GM12874 (cell line): ENCODE data around the gene BIRC3.

ENCODE experiments used
- TF ChIP-seq, protein P1 (sequence below): IDR thresholded peaks from 2 replicates; pipeline ENCODE4 v1.5.1; 2011; ENCODE audit warnings: low read depth, mild to moderate bottlenecking, control low read depth, low read length, moderate library complexity; ENCODE audit not compliant: insufficient read depth

BIRC3 gene

DNA sequence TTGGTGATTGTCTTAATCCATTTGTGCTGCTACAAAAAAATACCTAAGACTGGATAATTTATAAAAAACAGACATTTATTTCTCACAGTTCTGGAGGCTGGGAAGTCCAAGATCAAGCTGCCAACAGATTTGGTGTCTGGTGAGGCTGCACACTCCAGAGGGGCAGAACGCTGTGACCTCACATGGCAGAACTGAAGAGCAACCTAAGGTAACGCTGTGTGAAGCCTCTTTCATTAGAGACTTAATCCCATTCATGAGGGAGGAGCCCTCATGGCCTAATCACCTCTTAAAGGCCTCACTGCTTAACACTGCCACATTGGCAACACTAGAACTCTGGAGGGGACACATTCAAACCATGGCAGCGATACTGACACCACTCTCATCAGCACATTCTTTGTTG lies 42.7 kb upstream of the BIRC3 start:
- TF ChIP-seq, protein P1, sequence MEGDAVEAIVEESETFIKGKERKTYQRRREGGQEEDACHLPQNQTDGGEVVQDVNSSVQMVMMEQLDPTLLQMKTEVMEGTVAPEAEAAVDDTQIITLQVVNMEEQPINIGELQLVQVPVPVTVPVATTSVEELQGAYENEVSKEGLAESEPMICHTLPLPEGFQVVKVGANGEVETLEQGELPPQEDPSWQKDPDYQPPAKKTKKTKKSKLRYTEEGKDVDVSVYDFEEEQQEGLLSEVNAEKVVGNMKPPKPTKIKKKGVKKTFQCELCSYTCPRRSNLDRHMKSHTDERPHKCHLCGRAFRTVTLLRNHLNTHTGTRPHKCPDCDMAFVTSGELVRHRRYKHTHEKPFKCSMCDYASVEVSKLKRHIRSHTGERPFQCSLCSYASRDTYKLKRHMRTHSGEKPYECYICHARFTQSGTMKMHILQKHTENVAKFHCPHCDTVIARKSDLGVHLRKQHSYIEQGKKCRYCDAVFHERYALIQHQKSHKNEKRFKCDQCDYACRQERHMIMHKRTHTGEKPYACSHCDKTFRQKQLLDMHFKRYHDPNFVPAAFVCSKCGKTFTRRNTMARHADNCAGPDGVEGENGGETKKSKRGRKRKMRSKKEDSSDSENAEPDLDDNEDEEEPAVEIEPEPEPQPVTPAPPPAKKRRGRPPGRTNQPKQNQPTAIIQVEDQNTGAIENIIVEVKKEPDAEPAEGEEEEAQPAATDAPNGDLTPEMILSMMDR, result no peak

DNA sequence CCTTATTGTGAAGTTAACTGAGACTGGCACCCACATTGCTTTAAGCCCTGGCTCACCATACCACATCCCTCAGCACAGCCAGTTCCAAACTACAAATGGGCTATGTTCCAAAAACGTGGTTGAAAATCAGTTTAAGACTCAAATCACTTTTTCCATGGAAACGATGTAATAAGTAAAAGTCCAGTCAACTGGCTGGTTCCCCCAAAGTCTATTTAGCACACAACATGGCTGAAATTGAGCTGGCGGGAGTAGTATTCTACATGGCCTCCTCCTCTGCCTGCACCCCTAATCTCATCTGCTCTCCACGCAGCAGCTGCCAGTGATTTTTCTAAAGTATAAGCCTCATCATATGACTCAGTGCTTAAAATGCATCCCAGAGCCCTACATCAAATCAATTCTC lies 40.9 kb upstream of the BIRC3 start:
- TF ChIP-seq, protein P1, result no peak

DNA sequence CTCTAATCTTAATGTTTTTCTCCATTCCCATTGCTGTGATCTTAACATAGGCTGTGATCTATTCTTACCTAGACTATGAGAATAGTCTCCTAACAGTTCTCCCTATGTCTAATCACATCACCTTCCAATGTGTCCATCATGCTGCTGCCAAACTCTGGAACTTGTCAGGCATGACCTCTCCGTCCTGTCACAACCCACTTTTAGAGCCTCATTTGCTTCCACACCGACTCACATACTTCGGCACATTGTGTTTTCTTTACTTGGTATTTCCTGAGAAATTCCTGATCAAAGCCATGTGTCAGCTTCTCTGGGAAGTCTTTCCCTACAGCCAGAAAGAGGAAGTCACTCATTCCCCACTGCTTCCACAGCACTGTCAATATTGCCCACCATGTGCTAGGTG lies 40.5 kb upstream of the BIRC3 start:
- TF ChIP-seq, protein P1, result no peak

DNA sequence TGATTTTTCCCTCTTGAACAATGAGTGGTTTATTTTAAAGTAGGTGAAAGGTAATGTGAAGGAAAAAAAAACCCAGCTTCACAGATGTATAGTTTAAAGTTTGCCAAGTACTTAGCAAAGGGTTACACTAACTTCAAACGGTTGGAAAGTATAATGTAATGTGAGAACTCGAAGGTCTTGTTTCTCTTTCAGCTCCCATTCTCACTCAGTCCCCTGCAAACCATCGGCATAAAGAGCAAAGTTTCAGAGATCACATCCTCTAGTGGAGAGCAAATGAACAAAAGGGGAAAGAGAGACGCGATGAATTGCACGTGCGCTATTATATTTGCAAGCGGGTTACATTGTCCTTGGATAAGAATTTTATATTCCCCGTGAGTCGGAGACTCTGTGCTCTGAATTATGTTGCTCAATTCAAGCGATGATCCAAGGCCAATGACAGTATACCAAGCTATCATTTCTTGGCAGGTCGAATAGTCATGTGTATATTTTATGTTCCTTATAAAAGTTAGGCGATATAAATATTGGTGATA lies 37.6 kb upstream of the BIRC3 start:
- TF ChIP-seq, protein P1, result no peak

DNA sequence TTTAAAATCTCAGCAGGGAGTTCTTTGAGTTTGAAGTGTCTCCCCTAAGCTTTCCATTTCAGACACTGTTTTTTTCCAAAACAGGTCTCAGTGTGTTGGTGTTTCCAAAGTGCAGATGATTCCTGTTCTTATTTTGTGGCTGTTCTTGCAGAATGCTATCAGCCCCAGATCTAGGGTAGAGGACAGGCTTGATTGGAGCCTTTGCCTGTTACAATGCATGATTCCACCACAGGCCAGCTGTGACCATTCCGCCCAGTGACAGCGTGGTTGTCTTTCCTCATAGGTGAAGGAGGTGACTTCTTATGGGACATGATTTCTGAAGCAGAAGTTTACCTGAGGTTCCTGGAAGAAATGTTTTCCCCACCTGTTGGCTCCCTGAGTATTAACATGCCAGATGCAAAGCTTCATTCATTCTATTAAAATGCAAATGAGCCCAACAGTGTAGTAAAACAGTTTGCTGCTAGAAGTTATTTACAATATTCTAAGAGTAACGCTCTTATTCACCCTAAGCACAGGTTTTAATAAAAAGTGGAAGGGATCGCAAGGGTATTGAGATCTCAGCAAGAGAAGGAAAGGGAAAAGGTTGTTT lies 36.9 kb upstream of the BIRC3 start:
- TF ChIP-seq, protein P1, result no peak

DNA sequence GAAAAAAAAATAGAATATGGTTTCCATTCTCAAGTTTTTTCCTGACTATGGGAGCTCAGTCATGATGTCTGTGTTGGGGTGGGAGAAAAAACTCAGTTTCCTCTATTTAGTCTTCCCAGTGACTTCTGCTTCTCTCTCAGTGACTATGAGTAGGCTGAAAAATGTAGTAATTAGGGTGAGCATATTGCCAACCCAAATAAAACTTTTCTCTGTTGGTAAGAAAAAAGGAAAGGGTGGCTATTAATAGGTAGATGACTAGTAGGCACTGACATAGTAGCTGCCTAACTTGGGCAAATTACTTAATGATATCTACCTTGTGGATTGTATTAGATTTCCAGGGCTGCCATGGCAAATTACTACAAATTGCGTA lies 34.2 kb upstream of the BIRC3 start:
- TF ChIP-seq, protein P1, result no peak

DNA sequence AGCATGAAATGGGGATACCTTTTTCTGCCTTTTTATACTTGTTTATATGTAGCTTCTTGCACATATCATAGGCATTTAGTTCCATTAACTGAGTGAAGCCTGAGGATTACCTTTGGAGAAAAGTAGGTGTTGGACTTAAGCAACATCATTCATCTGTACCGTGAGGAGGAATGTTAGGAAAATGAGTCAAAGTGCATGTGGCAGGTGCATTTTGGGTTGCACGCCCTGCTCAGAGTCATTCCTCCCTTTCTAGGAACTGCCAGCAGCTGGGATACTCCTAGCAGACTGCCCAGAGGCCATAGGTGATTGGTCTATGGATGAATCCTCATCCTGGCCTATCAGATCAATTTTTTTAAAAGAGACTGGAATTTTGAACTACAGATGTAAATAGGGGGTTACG lies 33.3 kb upstream of the BIRC3 start:
- TF ChIP-seq, protein P1, result no peak
